Endodermal cell (in vitro differentiated cells): ENCODE data around the gene WDR73. TPM values are rescaled to one million over a fixed set of nuclear protein-coding genes. Genes with fewer than 3 reads are reported as not detected.

Source experiments
- DNase-seq: peaks from one replicate; pipeline ENCODE4 v3.0.0-alpha.2; 2017
- H3K27ac ChIP-seq: 2 replicates; pipeline ENCODE4 v1.5.1; 2013; ENCODE audit warnings: mild to moderate bottlenecking, low read depth, low read length, moderate library complexity
- H3K27me3 ChIP-seq: 2 replicates; pipeline ENCODE4 v1.6.1; 2013; ENCODE audit warnings: mild to moderate bottlenecking, low read length, moderate library complexity; ENCODE audit not compliant: insufficient read depth, control insufficient read depth, poor library complexity, severe bottlenecking
- H3K36me3 ChIP-seq: 2 replicates; pipeline ENCODE4 v1.7.0; 2013; ENCODE audit warnings: mild to moderate bottlenecking, low read length, moderate library complexity; ENCODE audit not compliant: control insufficient read depth, insufficient read depth
- H3K4me1 ChIP-seq: one replicate; pipeline ENCODE4 v1.7.0; 2013; ENCODE audit warnings: low read length; ENCODE audit not compliant: control insufficient read depth, insufficient read depth
- H3K4me3 ChIP-seq: 2 replicates; pipeline ENCODE4 v1.5.1; 2013; ENCODE audit warnings: mild to moderate bottlenecking, low read length, moderate library complexity
- H3K9ac ChIP-seq: 2 replicates; pipeline ENCODE4 v1.6.1; 2013; ENCODE audit warnings: mild to moderate bottlenecking, low read length, moderate library complexity; ENCODE audit not compliant: poor library complexity, severe bottlenecking; ENCODE audit errors: extremely low read depth
- H3K9me3 ChIP-seq: 2 replicates; pipeline ENCODE4 v1.6.1; 2013; ENCODE audit warnings: mild to moderate bottlenecking, low read length, moderate library complexity; ENCODE audit not compliant: control insufficient read depth
- H3K27ac Mint-ChIP-seq: 2 replicates; pipeline ENCODE4 v1.8.0; 2020; ENCODE audit warnings: mixed read lengths
- H3K27me3 Mint-ChIP-seq: 2 replicates; pipeline ENCODE4 v1.8.0; 2021; ENCODE audit warnings: mild to moderate bottlenecking, mixed read lengths; ENCODE audit not compliant: insufficient read depth
- H3K36me3 Mint-ChIP-seq: 2 replicates; pipeline ENCODE4 v1.8.0; 2020; ENCODE audit warnings: low read depth, mixed read lengths
- H3K4me1 Mint-ChIP-seq: 2 replicates; pipeline ENCODE4 v1.8.0; 2020; ENCODE audit warnings: mixed read lengths
- H3K4me3 Mint-ChIP-seq: 2 replicates; pipeline ENCODE4 v1.8.0; 2020; ENCODE audit warnings: mild to moderate bottlenecking, moderate library complexity, mixed read lengths
- H3K9me3 Mint-ChIP-seq: 2 replicates; pipeline ENCODE4 v1.8.0; 2020; ENCODE audit warnings: mild to moderate bottlenecking, mixed read lengths
- CTCF ChIP-seq: fragments of 200-600 bp; sonication (generic); conservative IDR thresholded peaks from 2 replicates; pipeline ENCODE4 v1.5.0; 2021; ENCODE audit warnings: antibody characterized with exemption, mild to moderate bottlenecking
- whole genome bisulfite sequencing, 2 experiments: methylation state at CpG; one replicate each; pipeline versions ENCODE4 v1.1.5 to v1.1.7; 2013; ENCODE audit warnings: missing lambda C conversion rate in 2 of 2, mixed read lengths in 1 of 2; ENCODE audit not compliant: insufficient coverage in 1 of 2, insufficient read length in 1 of 2; 5-methylcytosine and 5-hydroxymethylcytosine counted together
- total RNA-seq, 2 donors: library from RNA; stranded (reverse); fragmentation: NEBNext Ultra II Directional in 1 of 2; extraction: Animal tissue kit (Norgen Biotek cat#: 25700) in 1 of 2; gene quantifications; 2 replicates in 1 of 2; 3 replicates in 1 of 2; pipeline ENCODE4 v1.2.1, GENCODE V29; 2021

WDR73 gene
- total RNA-seq, 2 donors from 2014 or later, result 44.1 to 46.8 TPM

GRCh38 chr15:84595660-84596059 is 58.4 kb downstream of the WDR73 start:
- Mint-ChIP-seq H3K27ac (no peak overlapping the region), H3K4me3 (no peak overlapping the region), H3K9me3 (peaks cover 15% of the 10 kb centered on the region), H3K4me1 (peaks cover 4% of the 10 kb centered on the region), H3K27me3 (peaks cover 23% of the 10 kb centered on the region), H3K36me3 (peaks cover 13% of the 10 kb centered on the region)
- Histone ChIP-seq H3K4me3 (no peak overlapping the region), H3K36me3 (no peaks in the 10 kb centered on the region), H3K9ac (no peak overlapping the region), H3K9me3 (no peaks in the 10 kb centered on the region), H3K4me1 (peaks cover 4% of the 10 kb centered on the region), H3K27me3 (no peaks in the 10 kb centered on the region), H3K27ac (no peak overlapping the region)
- peak; percentile 19 for DNase-seq
- 95% methylated on average over 2 of the region's 2 CpGs for WGBS, 2 experiments
- TF ChIP-seq CTCF, result no peak

GRCh38 chr15:84594617-84595290 is 59.3 kb downstream of the WDR73 start:
- no peak overlapping the region for H3K27ac Mint-ChIP-seq
- peaks cover 15% of the 10 kb centered on the region for H3K9me3 Mint-ChIP-seq
- Histone ChIP-seq H3K27ac (no peak overlapping the region), H3K27me3 (no peaks in the 10 kb centered on the region), H3K4me3 (no peak overlapping the region), H3K4me1 (peaks cover 4% of the 10 kb centered on the region), H3K36me3 (no peaks in the 10 kb centered on the region), H3K9ac (no peak overlapping the region), H3K9me3 (no peaks in the 10 kb centered on the region)
- H3K4me1 Mint-ChIP-seq, result peaks cover 4% of the 10 kb centered on the region
- peak; percentile 13 for DNase-seq
- H3K36me3 Mint-ChIP-seq, result peaks cover 13% of the 10 kb centered on the region
- TF ChIP-seq CTCF, result no peak
- peaks cover 20% of the 10 kb centered on the region for H3K27me3 Mint-ChIP-seq
- WGBS, 2 experiments, result 88 to 100% methylated on average over 1 to 3 of the region's 3 CpGs
- H3K4me3 Mint-ChIP-seq, result no peak overlapping the region

DNA sequence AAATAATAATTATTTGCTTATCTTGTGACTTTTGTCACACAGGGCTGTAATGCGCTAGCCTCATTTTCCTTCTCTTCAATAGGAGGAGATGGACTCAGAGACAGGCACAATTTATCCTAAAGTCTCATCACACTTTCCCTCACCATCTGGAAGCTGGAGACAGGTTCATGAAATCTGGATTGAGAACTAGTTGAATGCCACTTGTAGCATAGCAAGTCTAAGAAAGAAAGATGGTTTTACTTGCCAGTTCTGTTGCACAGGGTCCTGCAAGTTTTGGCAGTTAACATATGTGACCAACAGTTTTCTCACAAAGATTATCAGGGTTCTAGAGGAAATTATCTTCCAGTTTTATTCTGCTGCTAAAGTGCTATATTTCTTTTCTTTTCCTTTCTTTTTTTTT is 62.3 kb downstream of the WDR73 start:
- Histone ChIP-seq H3K4me1 (peaks cover 4% of the 10 kb centered on the region), H3K36me3 (no peaks in the 10 kb centered on the region), H3K27ac (no peak overlapping the region), H3K27me3 (peaks cover 5% of the 10 kb centered on the region), H3K9me3 (no peaks in the 10 kb centered on the region), H3K4me3 (no peak overlapping the region), H3K9ac (no peak overlapping the region)
- H3K4me3 Mint-ChIP-seq, result no peak overlapping the region
- WGBS, 2 experiments, result 92 to 100% methylated on average over 1 of the region's 1 CpG
- H3K36me3 Mint-ChIP-seq, result peaks cover 13% of the 10 kb centered on the region
- peaks cover 15% of the 10 kb centered on the region for H3K9me3 Mint-ChIP-seq
- DNase-seq, result peak; percentile 5
- H3K27me3 Mint-ChIP-seq, result peaks cover 29% of the 10 kb centered on the region
- no peak for TF ChIP-seq CTCF
- peaks cover 8% of the 10 kb centered on the region for H3K4me1 Mint-ChIP-seq
- no peak overlapping the region for H3K27ac Mint-ChIP-seq
